HG02973 (cell line): ENCODE results near the gene CHPF2.

ENCODE experiments used
- ATAC-seq: cut with Tn5 transposase; IDR thresholded peaks from one replicate; pipeline ENCODE4 v1.9.1; 2021; ENCODE audit warnings: moderate library complexity; ENCODE audit not compliant: unreplicated experiment

The CHPF2 gene

GRCh38 chr7:151281686-151282085 is 49.4 kb downstream of the CHPF2 start:
- no peak for ATAC-seq

- ATAC-seq, result no peak
Measured at GRCh38 chr7:151282111-151282510, 49.8 kb downstream of the CHPF2 start.

GRCh38 chr7:151283302-151283701 is 51.0 kb downstream of the CHPF2 start:
- ATAC-seq, result no peak

- ATAC-seq, result no peak
Measured at GRCh38 chr7:151286148-151286547, 53.9 kb downstream of the CHPF2 start.
